Measurements from ENCODE around the gene CELA2B.
A peak's percentile ranks its signal among the peaks of the same experiment; 100 is the strongest.

Gene CELA2B

DNA sequence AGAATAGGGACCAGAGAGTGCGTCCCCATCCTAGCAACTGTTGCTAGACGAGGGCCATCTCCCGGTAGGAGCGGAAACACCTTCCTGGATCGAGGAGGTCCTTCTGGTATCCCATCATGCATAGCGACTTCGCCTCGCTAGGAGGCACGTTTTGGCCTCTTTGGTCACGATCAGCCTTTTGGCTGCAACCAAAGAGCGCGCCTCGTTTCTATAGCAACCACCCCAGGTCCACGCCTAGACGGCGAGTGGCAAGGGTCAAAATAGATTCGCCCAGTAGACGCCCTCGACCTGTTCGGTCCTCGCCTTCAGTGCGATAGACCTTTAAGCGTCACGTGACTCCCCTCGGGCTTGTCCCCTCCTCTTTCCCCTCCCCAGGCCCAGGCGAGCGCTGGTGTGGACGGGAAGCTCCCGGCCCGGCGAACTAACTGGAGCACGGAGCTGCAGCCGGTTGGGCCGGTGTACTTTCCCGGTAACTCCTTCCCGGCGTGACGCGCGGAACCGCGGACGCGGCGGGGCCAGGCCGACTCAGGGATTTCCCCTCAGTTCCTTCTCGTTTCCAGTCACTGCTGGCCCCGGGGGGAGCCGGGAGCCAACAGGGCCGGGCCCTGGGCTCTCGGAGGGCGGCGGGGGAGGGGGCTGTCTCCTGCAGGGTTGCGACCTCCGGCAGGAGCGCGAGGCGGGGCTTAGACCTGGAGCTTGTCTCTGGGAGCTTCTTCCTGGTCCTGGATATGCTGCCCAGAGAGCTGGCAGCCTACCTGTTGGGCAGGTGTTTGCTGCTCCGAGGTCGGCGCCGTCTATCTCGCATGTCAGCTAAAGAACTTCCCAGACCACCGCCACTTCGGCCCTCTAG lies 50.8 kb downstream of the CELA2B start, which contains the start of gene DNAJC16:
Gene DNAJC16 (plus strand): TSS at position 359 of the 850 bp plus-strand sequence. CDS start 2,258 bp downstream, outside the sequence.
- peak; percentile 99 for FAIRE-seq

DNA sequence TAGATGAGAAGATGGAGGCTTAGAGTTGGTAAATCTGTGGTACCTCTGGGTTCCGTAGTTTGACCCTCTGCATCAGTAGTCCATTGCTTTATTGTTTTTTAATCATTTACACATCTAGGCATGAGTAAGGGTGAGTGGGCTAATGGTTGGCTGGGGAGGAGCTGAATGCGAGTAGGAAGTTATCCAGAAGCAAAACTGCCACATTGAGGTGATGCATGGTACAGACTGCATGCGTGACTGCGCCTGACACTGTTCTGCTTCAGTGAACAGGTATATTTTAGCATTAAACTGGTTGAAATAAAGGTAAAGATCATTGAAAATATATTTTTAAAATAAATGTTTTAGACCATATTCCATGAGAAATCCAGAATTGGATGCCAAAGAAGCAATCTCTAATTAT lies 55.1 kb downstream of the CELA2B start:
- FAIRE-seq, result no peak

DNA sequence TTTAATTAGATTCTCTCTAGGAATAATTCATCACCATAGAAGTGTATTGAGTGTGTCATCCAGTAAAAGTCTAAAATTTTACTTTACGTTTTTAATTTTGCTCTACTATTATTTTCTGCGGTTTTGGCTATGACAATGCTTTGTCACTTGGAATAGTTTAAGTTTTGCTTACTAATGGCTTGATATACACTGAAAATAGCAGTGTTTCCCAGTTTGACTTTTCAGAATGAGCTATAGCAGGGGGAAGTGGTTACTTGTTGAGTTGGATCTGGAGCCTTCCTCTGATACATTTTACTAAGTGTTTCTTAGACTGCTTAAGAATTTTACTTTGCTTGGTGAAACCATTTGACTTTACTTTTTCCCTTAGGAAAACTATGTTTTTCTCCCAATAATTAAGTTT lies 55.8 kb downstream of the CELA2B start:
- FAIRE-seq, result no peak

DNA sequence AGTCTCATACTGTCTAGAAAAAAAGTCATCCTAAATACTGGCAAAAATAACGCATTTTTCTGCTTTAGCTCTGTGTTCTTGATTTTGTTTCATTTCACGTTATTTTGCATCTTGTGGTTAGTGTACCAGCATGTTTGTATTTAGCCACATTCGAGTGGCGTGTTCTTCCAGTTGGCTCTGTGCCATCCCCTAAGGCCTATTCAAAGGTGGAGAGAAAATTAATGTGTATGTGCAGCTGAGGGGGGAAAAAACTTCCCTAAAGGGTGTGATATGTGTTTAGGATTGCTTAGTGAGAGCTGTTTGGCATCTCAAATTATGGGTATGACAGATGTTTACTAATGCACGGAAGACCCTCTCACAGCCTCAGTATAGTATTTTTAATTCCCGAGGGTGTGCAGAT lies 62.9 kb downstream of the CELA2B start:
- no peak for FAIRE-seq

DNA sequence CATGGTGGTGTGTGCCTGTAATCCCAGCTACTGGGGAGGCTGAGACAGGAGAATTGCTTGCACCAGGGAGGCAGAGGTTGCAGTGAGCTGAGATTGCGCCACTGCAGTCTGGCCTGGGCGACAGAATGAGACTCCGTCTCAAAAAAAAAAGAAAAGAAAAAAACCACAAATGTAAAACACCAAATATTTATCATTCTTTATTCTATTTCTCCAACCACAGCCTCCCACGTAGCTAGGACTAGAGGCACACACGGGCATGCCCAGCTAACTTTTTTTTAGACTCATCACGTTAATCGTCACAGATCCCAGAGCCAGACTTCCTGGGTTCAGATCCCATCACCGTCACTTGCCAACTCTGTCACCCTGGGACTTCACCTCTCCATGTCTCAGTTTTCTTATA lies 64.3 kb downstream of the CELA2B start:
- FAIRE-seq, result no peak
